T-helper 1 cell treated with Interleukin-12 subunit alpha and Interleukin-12 subunit beta and Interleukin-4 antibody, amounts not matched to agents 30 ng/mL and 1 ng/mL, for 36 hours (primary cell): ENCODE measurements around the gene HABP4. TPM values are rescaled to one million over a fixed set of nuclear protein-coding genes. Genes with fewer than 3 reads are reported as not detected.

Source experiments
- intact Hi-C: fragments of 100-400 bp; cut with micrococcal nuclease; formaldehyde crosslinking; loops from one replicate; pipeline ENCODE4 v1.15.1; 2024
- total RNA-seq: library from RNA; stranded (reverse); gene quantifications from 2 replicates; pipeline ENCODE4 v1.2.3, GENCODE V29; 2022

The HABP4 gene
- total RNA-seq, 1 donor from 2014 or later = 7.4 TPM

- intact Hi-C loops = no loop called here
Observed at GRCh38 chr9:96430377-96430776, 19.6 kb upstream of the HABP4 start.

- intact Hi-C loops = no loop called here
Observed at GRCh38 chr9:96435345-96435744, 14.6 kb upstream of the HABP4 start.

GRCh38 chr9:96436063-96436455 lies 13.9 kb upstream of the HABP4 start:
- intact Hi-C loops = no loop called here

GRCh38 chr9:96436456-96437126 lies 13.4 kb upstream of the HABP4 start:
- intact Hi-C loops = no loop called here

GRCh38 chr9:96437454-96437853 lies 12.5 kb upstream of the HABP4 start:
- intact Hi-C loops = no loop called here

- intact Hi-C loops = no loop called here
Observed at GRCh38 chr9:96440671-96441199, 9.2 kb upstream of the HABP4 start.

GRCh38 chr9:96441798-96442445 lies 8.0 kb upstream of the HABP4 start:
- intact Hi-C loops = loop anchor here (1.0 kb wide), 3 partner anchors 115 to 225 kb away; no protein-coding TSS in a partner anchor

GRCh38 chr9:96442491-96442890 lies 7.5 kb upstream of the HABP4 start:
- intact Hi-C loops = loop anchor here (1.0 kb wide), 3 partner anchors 115 to 225 kb away; no protein-coding TSS in a partner anchor

GRCh38 chr9:96447406-96447805 lies 2.6 kb upstream of the HABP4 start:
- intact Hi-C loops = no loop called here

- intact Hi-C loops = loop anchor here (1.0 kb wide), 2 partner anchors 29 to 1185 kb away; partner anchors contain the start of genes NCBP1 and TSTD2
Observed at GRCh38 chr9:96448546-96449170, 1.3 kb upstream of the HABP4 start.

- intact Hi-C loops = loop anchor here (1.0 kb wide), 2 partner anchors 30 to 1184 kb away; partner anchors contain the start of genes NCBP1 and TSTD2
Observed at GRCh38 chr9:96449523-96449844, 485 bp upstream of the HABP4 start.

- intact Hi-C loops = loop anchor here (1.0 to 2.0 kb wide), 4 partner anchors 115 to 1724 kb away; partner anchors contain the start of genes AOPEP, PRXL2C and ZNF782
Observed at GRCh38 chr9:96450613-96451528, 902 bp downstream of the HABP4 start.

GRCh38 chr9:96453625-96454024 lies 3.7 kb downstream of the HABP4 start:
- intact Hi-C loops = no loop called here

GRCh38 chr9:96457266-96457665 lies 7.3 kb downstream of the HABP4 start:
- intact Hi-C loops = no loop called here

GRCh38 chr9:96458226-96458625 lies 8.3 kb downstream of the HABP4 start:
- intact Hi-C loops = no loop called here

- intact Hi-C loops = no loop called here
Observed at GRCh38 chr9:96459268-96460007, 9.5 kb downstream of the HABP4 start.

GRCh38 chr9:96460470-96460869 lies 10.5 kb downstream of the HABP4 start:
- intact Hi-C loops = no loop called here

- intact Hi-C loops = no loop called here
Observed at GRCh38 chr9:96460882-96461281, 10.9 kb downstream of the HABP4 start.

- intact Hi-C loops = no loop called here
Observed at GRCh38 chr9:96461336-96461735, 11.4 kb downstream of the HABP4 start.

GRCh38 chr9:96462541-96462940 lies 12.6 kb downstream of the HABP4 start:
- intact Hi-C loops = no loop called here
